Activated CD4-positive, alpha-beta T cell treated with anti-CD3 and anti-CD28 coated beads, Interleukin-2, amount 10 ng/mL, durations not matched to agents 7 days and 5 days (primary cell): ENCODE data around the gene DIP2A. TPM values are rescaled to one million over a fixed set of nuclear protein-coding genes. Genes with fewer than 3 reads are reported as not detected.

ENCODE experiments used
- CTCF ChIA-PET: fragments of 350-600 bp; sonication (Branson Sonifier 250); formaldehyde crosslinking; loops from one replicate; lab custom pipeline; 2021; ENCODE audit warnings: antibody characterized with exemption; lab: Charles Lee
- POLR2A ChIA-PET: fragments of 350-600 bp; sonication (Branson Sonifier 250); formaldehyde crosslinking; loops from one replicate; lab custom pipeline; 2021; ENCODE audit warnings: antibody characterized with exemption; lab: Charles Lee
- DNase-seq: peaks from one replicate; pipeline ENCODE4 v3.0.0-alpha.2; 2020
- H3K27ac Mint-ChIP-seq: one replicate; pipeline ENCODE4 v1.8.0; 2021; ENCODE audit warnings: mild to moderate bottlenecking, moderate library complexity, mixed read lengths
- H3K27me3 Mint-ChIP-seq: one replicate; pipeline ENCODE4 v1.8.0; 2021; ENCODE audit warnings: mixed read lengths
- H3K36me3 Mint-ChIP-seq: one replicate; pipeline ENCODE4 v1.8.0; 2021; ENCODE audit warnings: low read depth, mixed read lengths
- H3K4me1 Mint-ChIP-seq: one replicate; pipeline ENCODE4 v1.8.0; 2021; ENCODE audit warnings: mixed read lengths
- H3K4me3 Mint-ChIP-seq: one replicate; pipeline ENCODE4 v1.8.0; 2021; ENCODE audit warnings: mild to moderate bottlenecking, moderate library complexity, mixed read lengths
- H3K9me3 Mint-ChIP-seq: one replicate; pipeline ENCODE4 v1.8.0; 2021; ENCODE audit warnings: mixed read lengths
- total RNA-seq, 2 experiments: library from RNA; stranded (reverse); gene quantifications; one replicate each; pipeline ENCODE4 v1.2.3, GENCODE V29; 2021

Gene DIP2A
- total RNA-seq, 2 experiments from 2014 or later, result 57.6 to 62.1 TPM

GRCh38 chr21:46550116-46550941 is 91.6 kb downstream of the DIP2A start:
- Mint-ChIP-seq H3K27me3 (no peaks in the 10 kb centered on the region), H3K36me3 (peaks cover 76% of the 10 kb centered on the region), H3K9me3 (peaks cover 7% of the 10 kb centered on the region), H3K4me1 (peaks cover 56% of the 10 kb centered on the region), H3K4me3 (peak overlapping the region; percentile 17), H3K27ac (peak overlapping the region; percentile 92)
- POLR2A ChIA-PET, result no interaction called here
- DNase-seq, result peak; percentile 76
- CTCF ChIA-PET, result interaction anchor here (2.0 kb wide), 1 partner anchor 13 kb away, joined by 11 read pairs; no protein-coding TSS in a partner anchor

GRCh38 chr21:46551636-46552241 is 93.0 kb downstream of the DIP2A start:
- peak; percentile 33 for DNase-seq
- H3K4me1 Mint-ChIP-seq, result peaks cover 63% of the 10 kb centered on the region

GRCh38 chr21:46552274-46552673 is 93.6 kb downstream of the DIP2A start:
- Mint-ChIP-seq H3K4me3 (peak overlapping the region; percentile 46), H3K4me1 (peaks cover 65% of the 10 kb centered on the region), H3K27me3 (no peaks in the 10 kb centered on the region), H3K36me3 (peaks cover 76% of the 10 kb centered on the region), H3K9me3 (peaks cover 7% of the 10 kb centered on the region), H3K27ac (peak overlapping the region; percentile 92)
- ChIA-PET POLR2A (interaction anchor here (0.6 to 0.8 kb wide), 2 partner anchors 9 to 175 kb away, joined by 3 read pairs; no protein-coding TSS in a partner anchor), CTCF (interaction anchor here (0.9 to 2.0 kb wide), 3 partner anchors 9 to 14 kb away, joined by 3 to 11 read pairs (median 10); no protein-coding TSS in a partner anchor)
- peak; percentile 29 for DNase-seq

More at GRCh38 chr21:46551636-46552241, 93.0 kb downstream of the DIP2A start:
- Mint-ChIP-seq H3K27me3 (no peaks in the 10 kb centered on the region), H3K36me3 (peaks cover 76% of the 10 kb centered on the region), H3K27ac (peak overlapping the region; percentile 92), H3K9me3 (peaks cover 7% of the 10 kb centered on the region), H3K4me3 (peak overlapping the region; percentile 42)
- ChIA-PET POLR2A (interaction anchor here (0.6 to 0.8 kb wide), 2 partner anchors 9 to 175 kb away, joined by 3 read pairs; no protein-coding TSS in a partner anchor), CTCF (interaction anchor here (0.9 to 2.0 kb wide), 3 partner anchors 9 to 14 kb away, joined by 3 to 11 read pairs (median 10); no protein-coding TSS in a partner anchor)

GRCh38 chr21:46552865-46553379 is 94.2 kb downstream of the DIP2A start:
- peak overlapping the region; percentile 92 for H3K27ac Mint-ChIP-seq
- CTCF ChIA-PET, result interaction anchor here (0.6 to 1.9 kb wide), 2 partner anchors 8 to 1333 kb away, joined by 4 to 10 read pairs; no protein-coding TSS in a partner anchor
- POLR2A ChIA-PET, result no interaction called here
- peaks cover 5% of the 10 kb centered on the region for H3K9me3 Mint-ChIP-seq
- H3K4me3 Mint-ChIP-seq, result no peak overlapping the region
- peaks cover 77% of the 10 kb centered on the region for H3K36me3 Mint-ChIP-seq
- no peaks in the 10 kb centered on the region for H3K27me3 Mint-ChIP-seq
- peaks cover 71% of the 10 kb centered on the region for H3K4me1 Mint-ChIP-seq
- no peak for DNase-seq

GRCh38 chr21:46553993-46554392 is 95.3 kb downstream of the DIP2A start:
- H3K27ac Mint-ChIP-seq, result no peak overlapping the region
- no peak for DNase-seq

GRCh38 chr21:46554431-46555224 is 95.9 kb downstream of the DIP2A start:
- no peak for DNase-seq
- Mint-ChIP-seq H3K4me3 (no peak overlapping the region), H3K27ac (peak overlapping the region; percentile 16), H3K9me3 (no peaks in the 10 kb centered on the region), H3K36me3 (peaks cover 70% of the 10 kb centered on the region), H3K4me1 (peaks cover 70% of the 10 kb centered on the region), H3K27me3 (no peaks in the 10 kb centered on the region)
- ChIA-PET CTCF (interaction anchor here (0.9 kb wide), 2 partner anchors 9 to 11 kb away, joined by 3 read pairs; no protein-coding TSS in a partner anchor), POLR2A (no interaction called here)

More at GRCh38 chr21:46553993-46554392, 95.3 kb downstream of the DIP2A start:
- CTCF ChIA-PET, result interaction anchor here (0.9 kb wide), 1 partner anchor 12 kb away, joined by 3 read pairs; no protein-coding TSS in a partner anchor
- peaks cover 72% of the 10 kb centered on the region for H3K36me3 Mint-ChIP-seq
- peaks cover 69% of the 10 kb centered on the region for H3K4me1 Mint-ChIP-seq
- no peaks in the 10 kb centered on the region for H3K27me3 Mint-ChIP-seq
- H3K9me3 Mint-ChIP-seq, result peaks cover under 1% of the 10 kb centered on the region
- POLR2A ChIA-PET, result no interaction called here
- no peak overlapping the region for H3K4me3 Mint-ChIP-seq

GRCh38 chr21:46555225-46555617 is 96.5 kb downstream of the DIP2A start:
- H3K36me3 Mint-ChIP-seq, result peaks cover 74% of the 10 kb centered on the region
- DNase-seq, result no peak
- H3K4me1 Mint-ChIP-seq, result peaks cover 72% of the 10 kb centered on the region
- H3K27ac Mint-ChIP-seq, result peak overlapping the region; percentile 16
- CTCF ChIA-PET, result interaction anchor here (0.9 kb wide), 1 partner anchor 9 kb away, joined by 3 read pairs; no protein-coding TSS in a partner anchor
- H3K4me3 Mint-ChIP-seq, result no peak overlapping the region
- no peaks in the 10 kb centered on the region for H3K27me3 Mint-ChIP-seq
- H3K9me3 Mint-ChIP-seq, result no peaks in the 10 kb centered on the region
- POLR2A ChIA-PET, result no interaction called here

- DNase-seq, result no peak
- Mint-ChIP-seq H3K27me3 (no peaks in the 10 kb centered on the region), H3K36me3 (peaks cover 74% of the 10 kb centered on the region), H3K9me3 (no peaks in the 10 kb centered on the region), H3K27ac (peak overlapping the region; percentile 0), H3K4me3 (no peak overlapping the region), H3K4me1 (peaks cover 72% of the 10 kb centered on the region)
- ChIA-PET CTCF (interaction anchor here (0.6 to 0.9 kb wide), 2 partner anchors 8 to 31 kb away, joined by 3 to 4 read pairs; no protein-coding TSS in a partner anchor), POLR2A (no interaction called here)
Measured at GRCh38 chr21:46555678-46556077, 97.0 kb downstream of the DIP2A start.

- no peak overlapping the region for H3K27ac Mint-ChIP-seq
- H3K4me1 Mint-ChIP-seq, result peaks cover 72% of the 10 kb centered on the region
- H3K27me3 Mint-ChIP-seq, result no peaks in the 10 kb centered on the region
- CTCF ChIA-PET, result interaction anchor here (0.6 to 0.7 kb wide), 2 partner anchors 282 to 404 kb away, joined by 3 to 4 read pairs; no protein-coding TSS in a partner anchor
- no peaks in the 10 kb centered on the region for H3K9me3 Mint-ChIP-seq
- H3K36me3 Mint-ChIP-seq, result peaks cover 76% of the 10 kb centered on the region
- POLR2A ChIA-PET, result no interaction called here
- H3K4me3 Mint-ChIP-seq, result no peak overlapping the region
- no peak for DNase-seq
Measured at GRCh38 chr21:46556802-46557201, 98.1 kb downstream of the DIP2A start.

- no peaks in the 10 kb centered on the region for H3K27me3 Mint-ChIP-seq
- no peak overlapping the region for H3K4me3 Mint-ChIP-seq
- peaks cover 73% of the 10 kb centered on the region for H3K4me1 Mint-ChIP-seq
- peaks cover 78% of the 10 kb centered on the region for H3K36me3 Mint-ChIP-seq
- ChIA-PET CTCF (interaction anchor here (1.4 kb wide), 1 partner anchor 24 kb away, joined by 3 read pairs; no protein-coding TSS in a partner anchor), POLR2A (no interaction called here)
- DNase-seq, result no peak
- no peaks in the 10 kb centered on the region for H3K9me3 Mint-ChIP-seq
- H3K27ac Mint-ChIP-seq, result no peak overlapping the region
Measured at GRCh38 chr21:46557469-46557868, 98.8 kb downstream of the DIP2A start.

GRCh38 chr21:46557919-46558392 is 99.3 kb downstream of the DIP2A start:
- H3K27me3 Mint-ChIP-seq, result no peaks in the 10 kb centered on the region
- no peak overlapping the region for H3K4me3 Mint-ChIP-seq
- H3K4me1 Mint-ChIP-seq, result peaks cover 71% of the 10 kb centered on the region
- no peak for DNase-seq
- CTCF ChIA-PET, result interaction anchor here (1.4 to 1.6 kb wide), 2 partner anchors 24 to 36 kb away, joined by 3 read pairs; no protein-coding TSS in a partner anchor
- H3K27ac Mint-ChIP-seq, result peak overlapping the region; percentile 95
- no peaks in the 10 kb centered on the region for H3K9me3 Mint-ChIP-seq
- H3K36me3 Mint-ChIP-seq, result peaks cover 79% of the 10 kb centered on the region
- POLR2A ChIA-PET, result no interaction called here
